HepG2 (cell line): ENCODE results near the gene NOP9. TPM values are rescaled to one million over a fixed set of nuclear protein-coding genes. Genes with fewer than 3 reads are reported as not detected.

Experiments used
- ATAC-seq: fragments of 200-7000 bp; cut with Tn5 transposase; 3 replicates; pipeline ENCODE4 v1.9.1; 2020; ENCODE audit warnings: mild to moderate bottlenecking, moderate library complexity
- BruUV-seq: library from RNA; stranded (reverse); fragments of 400-500 nt; replicated peaks from 2 replicates; lab custom pipeline; 2021; lab: Mats Ljungman, UMichigan
- CTCF ChIA-PET: fragments of 300-600 bp; formaldehyde crosslinking; extraction: SDS; loops from one replicate; lab custom pipeline; 2021; ENCODE audit warnings: low total read pairs, inconsistent platforms, low intra/inter-chr PET ratio; lab: Yijun Ruan, JAX
- POLR2A ChIA-PET: fragments of 350-600 bp; sonication (Branson Sonifier 250); formaldehyde crosslinking; loops from one replicate; lab custom pipeline; 2020; ENCODE audit warnings: antibody characterized with exemption, inconsistent platforms; lab: Yijun Ruan, JAX
- DNase-seq: peaks from one replicate; pipeline ENCODE4 v3.0.0-alpha.2; 2015; ENCODE audit warnings: low spot score
- FAIRE-seq: peaks from 3 replicates; lab custom pipeline; 2011; peaks lifted over from hg19 to GRCh38; lab: Jason Lieb, UNC
- H2AFZ ChIP-seq: one replicate; pipeline ENCODE4 v1.6.1; 2011; ENCODE audit warnings: low read length, inconsistent platforms
- H3K27ac ChIP-seq: fragments of 300-600 bp; 3 replicates; pipeline ENCODE4 v1.8.0; 2011; ENCODE audit warnings: mixed run types, mild to moderate bottlenecking, mixed read lengths, low read length, inconsistent platforms; ENCODE audit not compliant: insufficient read depth; ENCODE audit errors: extremely low read length
- H3K27me3 ChIP-seq, 2 experiments: fragments of 200-600 bp in 1 of 2; 2 replicates in 1 of 2; 3 replicates in 1 of 2; pipeline versions ENCODE4 v1.6.0 to v1.8.0; 2011; ENCODE audit warnings: low read length in 2 of 2, mild to moderate bottlenecking in 2 of 2, moderate library complexity in 2 of 2, inconsistent platforms in 1 of 2; ENCODE audit not compliant: insufficient read depth in 2 of 2, control insufficient read depth in 1 of 2
- H3K36me3 ChIP-seq, 2 experiments: fragments of 200-600 bp in 1 of 2; replicated peaks in 1 of 2; 2 replicates in 1 of 2; 3 replicates in 1 of 2; pipeline versions ENCODE4 v1.5.1 to v1.8.0; 2011; ENCODE audit warnings: low read length in 2 of 2, inconsistent platforms in 1 of 2; ENCODE audit not compliant: insufficient read depth in 2 of 2, control insufficient read depth in 1 of 2
- H3K4me1 ChIP-seq: 2 replicates; pipeline ENCODE4 v1.5.1; 2012; ENCODE audit warnings: low read length, inconsistent platforms; ENCODE audit not compliant: insufficient read depth
- H3K4me2 ChIP-seq: 2 replicates; pipeline ENCODE4 v1.6.0; 2011; ENCODE audit warnings: low read depth, low read length, inconsistent platforms
- H3K4me3 ChIP-seq, 3 experiments: fragments of 200-600 bp in 1 of 3; sonication (generic), shearing (Covaris generic) in 1 of 3; replicated peaks in 1 of 3; 2 replicates each; pipeline ENCODE4 v1.5.1; 2011 to 2016; ENCODE audit warnings: low read length in 3 of 3, inconsistent platforms in 2 of 3, low read depth in 2 of 3, mild to moderate bottlenecking in 2 of 3, control low read depth in 1 of 3, mixed read lengths in 1 of 3; ENCODE audit not compliant: insufficient read depth in 1 of 3
- H3K79me2 ChIP-seq: one replicate; pipeline ENCODE4 v1.6.1; 2011; ENCODE audit warnings: low read length, inconsistent platforms; ENCODE audit not compliant: insufficient read depth
- H3K9ac ChIP-seq: 2 replicates; pipeline ENCODE4 v1.6.0; 2011; ENCODE audit warnings: mild to moderate bottlenecking, low read depth, low read length, inconsistent platforms; ENCODE audit not compliant: insufficient read depth
- H3K9me3 ChIP-seq: 2 replicates; pipeline ENCODE4 v1.5.1; 2012; ENCODE audit warnings: mild to moderate bottlenecking, low read length
- H4K20me1 ChIP-seq: 2 replicates; pipeline ENCODE4 v1.6.0; 2011; ENCODE audit warnings: inconsistent platforms, mild to moderate bottlenecking, low read length, moderate library complexity; ENCODE audit not compliant: insufficient read depth
- HNF1B ChIP-seq: sonication (generic); formaldehyde crosslinking; IDR thresholded peaks from 2 replicates; pipeline ENCODE4 v1.5.1; 2020; ENCODE audit warnings: mild to moderate bottlenecking, moderate library complexity, missing genetic modification reagents
- HNRNPH1 ChIP-seq: fragments of 200-400 bp; formaldehyde crosslinking; optimal IDR thresholded peaks from 2 replicates; pipeline ENCODE3; 2017; ENCODE audit warnings: mild to moderate bottlenecking, low read depth, low read length
- HOXA9 ChIP-seq: sonication (generic); formaldehyde crosslinking; IDR thresholded peaks from 2 replicates; pipeline ENCODE4 v1.8.1; 2022; ENCODE audit warnings: missing genetic modification reagents, mild to moderate bottlenecking, moderate library complexity, borderline replicate concordance
- ISL2 ChIP-seq: sonication (generic); formaldehyde crosslinking; IDR thresholded peaks from 2 replicates; pipeline ENCODE4 v1.5.0; 2020; ENCODE audit warnings: missing genetic modification reagents
- SALL2 ChIP-seq: sonication (generic); formaldehyde crosslinking; IDR thresholded peaks from 2 replicates; pipeline ENCODE4 v1.8.1; 2023; ENCODE audit warnings: mild to moderate bottlenecking, missing genetic modification reagents, inconsistent platforms
- SP4 ChIP-seq: sonication (generic); formaldehyde crosslinking; IDR thresholded peaks from 2 replicates; pipeline ENCODE4 v1.8.1; 2023; ENCODE audit warnings: mild to moderate bottlenecking, missing genetic modification reagents
- ZFP41 ChIP-seq: sonication (generic); formaldehyde crosslinking; IDR thresholded peaks from 2 replicates; pipeline ENCODE4 v1.4.0; 2020; ENCODE audit warnings: mild to moderate bottlenecking, missing genetic modification reagents, borderline replicate concordance
- ZNF205 ChIP-seq: IDR thresholded peaks from 2 replicates; pipeline ENCODE4 v1.6.1; 2018; ENCODE audit warnings: missing biosample characterization, missing genetic modification reagents
- ZNF280B ChIP-seq: sonication (generic); formaldehyde crosslinking; IDR thresholded peaks from 2 replicates; pipeline ENCODE4 v1.5.0; 2020; ENCODE audit warnings: missing genetic modification reagents, mild to moderate bottlenecking, borderline replicate concordance
- ZNF441 ChIP-seq: sonication (generic); formaldehyde crosslinking; IDR thresholded peaks from 2 replicates; pipeline ENCODE4 v1.7.0; 2021; ENCODE audit warnings: missing genetic modification reagents, borderline replicate concordance
- ZNF777 ChIP-seq: sonication (generic); formaldehyde crosslinking; IDR thresholded peaks from 2 replicates; pipeline ENCODE4 v1.4.0; 2020; ENCODE audit warnings: missing genetic modification reagents
- WGBS: methylation state at CpG from one replicate; pipeline ENCODE4 v1.1.6; 2017; ENCODE audit warnings: low lambda C conversion rate; 5-methylcytosine and 5-hydroxymethylcytosine counted together
- in situ Hi-C: cut with HindIII; loops from 2 replicates; pipeline ENCODE4 v1.10.0; 2017; ENCODE audit warnings: low pct_unique_long_range_greater_than_20kb; ENCODE audit not compliant: extremely low pct_ligation_motif_present
- intact Hi-C: fragments of 100-400 bp; cut with micrococcal nuclease; formaldehyde crosslinking; loops from one replicate; pipeline ENCODE4 v1.10.0; 2022; ENCODE audit not compliant: unreplicated experiment
- polyA plus RNA-seq, 8 experiments: library from polyadenylated mRNA; depleted of rRNA in 3 of 8; stranded (reverse) in 7 of 8; unstranded in 1 of 8; fragments of >200 nt; fragmentation: Illumina TruSeq in 4 of 8; extraction: Trizol in 4 of 8; gene quantifications; 2 replicates each; pipeline versions ENCODE4 v1.2.1 to v1.2.3, GENCODE V29; 2011 to 2016; ENCODE audit warnings: low read depth in 4 of 8, missing spikeins in 1 of 8, mixed read lengths in 1 of 8; ENCODE audit not compliant: insufficient read depth in 1 of 8
- total RNA-seq, 5 experiments: library from RNA; depleted of rRNA; stranded (reverse); fragments of >200 nt; fragmentation: Illumina TruSeq; extraction: Trizol; gene quantifications; 2 replicates each; pipeline ENCODE4 v1.2.3, GENCODE V29; 2016; ENCODE audit warnings: low read depth in 1 of 5
- TF ChIP-seq, protein P1 (sequence below): sonication (generic); formaldehyde crosslinking; IDR thresholded peaks from 2 replicates; pipeline ENCODE4 v1.5.1; 2020; ENCODE audit warnings: mild to moderate bottlenecking, missing genetic modification reagents, moderate library complexity
- TF ChIP-seq, protein P2 (sequence below): sonication (generic); formaldehyde crosslinking; IDR thresholded peaks from 2 replicates; pipeline ENCODE4 v1.8.1; 2023; ENCODE audit warnings: mild to moderate bottlenecking, missing genetic modification reagents

Gene NOP9
- total and polyA plus RNA-seq, 2 of the 13 experiments (the other 11 are each of a cell fraction or from before 2014, with no cell fraction given), result 24.5 to 61.6 TPM

GRCh38 chr14:24307156-24307574, 7.5 kb downstream of the NOP9 start:
- H4K20me1 ChIP-seq, result no peaks in the 10 kb centered on the region
- no peaks in the 10 kb centered on the region; a peak in 1 of 5 replicates for H3K27me3 ChIP-seq
- H3K4me3 ChIP-seq, result peak overlapping the region; percentile 44 to 73 (median 56)
- DNase-seq (no peak), ATAC-seq (peak; percentile 3), FAIRE-seq (no peak)
- H3K4me1 ChIP-seq, result peaks cover 48% of the 10 kb centered on the region
- in situ Hi-C loops, result no loop called here
- 42% methylated on average over 11 of the region's 11 CpGs for WGBS
- peak overlapping the region; percentile 92 for H3K4me2 ChIP-seq
- H2AFZ ChIP-seq, result no peak overlapping the region
- ChIA-PET POLR2A (interaction anchor here (0.8 to 24.7 kb wide), 39 partner anchors 9 to 1005 kb away, joined by 3 to 850 read pairs (median 9); partner anchors contain the start of genes CBLN3, CHMP4A, DCAF11 and DHRS1), CTCF (interaction anchor here (0.6 to 3.4 kb wide), 6 partner anchors 9 to 742 kb away, joined by 3 to 45 read pairs (median 6); partner anchors contain the start of genes DHRS1, MDP1, NOP9 and TINF2)
- peak overlapping the region; percentile 86 for H3K9ac ChIP-seq
- peaks cover 9% of the 10 kb centered on the region for H3K79me2 ChIP-seq
- H3K9me3 ChIP-seq, result no peaks in the 10 kb centered on the region
- BruUV-seq, result TSS peak; percentile 74
- H3K27ac ChIP-seq, result peak overlapping the region; percentile 90
- peaks cover 42 to 49% of the 10 kb centered on the region in 2 experiments for H3K36me3 ChIP-seq
- intact Hi-C loops, result loop anchor here (1.0 kb wide), 1 partner anchor 8 kb away; the partner anchor contains the start of genes DHRS1 and NOP9
- peak; percentile 6 for TF ChIP-seq HNRNPH1
- no peak for TF ChIP-seq ISL2 (CRISPR knock-in tag)
- TF ChIP-seq ZFP41 (CRISPR knock-in tag), result no peak; the same call in 1 of the 2 replicates
- TF ChIP-seq ZNF441 (CRISPR knock-in tag), result 0 out of 2 replicates have a peak, but pooled peaks have one; percentile 21
- TF ChIP-seq HOXA9 (CRISPR knock-in tag), result no peak
- TF ChIP-seq SP4 (CRISPR knock-in tag), result no peak; the same call in 1 of the 2 replicates
- TF ChIP-seq SALL2 (CRISPR knock-in tag), result 0 out of 2 replicates have a peak, but pooled peaks have one; percentile 59
- TF ChIP-seq, protein P1, sequence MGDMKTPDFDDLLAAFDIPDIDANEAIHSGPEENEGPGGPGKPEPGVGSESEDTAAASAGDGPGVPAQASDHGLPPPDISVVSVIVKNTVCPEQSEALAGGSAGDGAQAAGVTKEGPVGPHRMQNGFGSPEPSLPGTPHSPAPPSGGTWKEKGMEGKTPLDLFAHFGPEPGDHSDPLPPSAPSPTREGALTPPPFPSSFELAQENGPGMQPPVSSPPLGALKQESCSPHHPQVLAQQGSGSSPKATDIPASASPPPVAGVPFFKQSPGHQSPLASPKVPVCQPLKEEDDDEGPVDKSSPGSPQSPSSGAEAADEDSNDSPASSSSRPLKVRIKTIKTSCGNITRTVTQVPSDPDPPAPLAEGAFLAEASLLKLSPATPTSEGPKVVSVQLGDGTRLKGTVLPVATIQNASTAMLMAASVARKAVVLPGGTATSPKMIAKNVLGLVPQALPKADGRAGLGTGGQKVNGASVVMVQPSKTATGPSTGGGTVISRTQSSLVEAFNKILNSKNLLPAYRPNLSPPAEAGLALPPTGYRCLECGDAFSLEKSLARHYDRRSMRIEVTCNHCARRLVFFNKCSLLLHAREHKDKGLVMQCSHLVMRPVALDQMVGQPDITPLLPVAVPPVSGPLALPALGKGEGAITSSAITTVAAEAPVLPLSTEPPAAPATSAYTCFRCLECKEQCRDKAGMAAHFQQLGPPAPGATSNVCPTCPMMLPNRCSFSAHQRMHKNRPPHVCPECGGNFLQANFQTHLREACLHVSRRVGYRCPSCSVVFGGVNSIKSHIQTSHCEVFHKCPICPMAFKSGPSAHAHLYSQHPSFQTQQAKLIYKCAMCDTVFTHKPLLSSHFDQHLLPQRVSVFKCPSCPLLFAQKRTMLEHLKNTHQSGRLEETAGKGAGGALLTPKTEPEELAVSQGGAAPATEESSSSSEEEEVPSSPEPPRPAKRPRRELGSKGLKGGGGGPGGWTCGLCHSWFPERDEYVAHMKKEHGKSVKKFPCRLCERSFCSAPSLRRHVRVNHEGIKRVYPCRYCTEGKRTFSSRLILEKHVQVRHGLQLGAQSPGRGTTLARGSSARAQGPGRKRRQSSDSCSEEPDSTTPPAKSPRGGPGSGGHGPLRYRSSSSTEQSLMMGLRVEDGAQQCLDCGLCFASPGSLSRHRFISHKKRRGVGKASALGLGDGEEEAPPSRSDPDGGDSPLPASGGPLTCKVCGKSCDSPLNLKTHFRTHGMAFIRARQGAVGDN (CRISPR knock-in tag), result peak; percentile 89
- TF ChIP-seq ZNF777 (CRISPR knock-in tag), result 0 out of 2 replicates have a peak, but pooled peaks have one; percentile 41
- 0 out of 2 replicates have a peak, but pooled peaks have one; percentile 13 for TF ChIP-seq ZNF280B
- TF ChIP-seq HNF1B, result no peak
- peak; percentile 24; the same call in 1 of the 2 replicates for TF ChIP-seq ZNF205
- TF ChIP-seq, protein P2, sequence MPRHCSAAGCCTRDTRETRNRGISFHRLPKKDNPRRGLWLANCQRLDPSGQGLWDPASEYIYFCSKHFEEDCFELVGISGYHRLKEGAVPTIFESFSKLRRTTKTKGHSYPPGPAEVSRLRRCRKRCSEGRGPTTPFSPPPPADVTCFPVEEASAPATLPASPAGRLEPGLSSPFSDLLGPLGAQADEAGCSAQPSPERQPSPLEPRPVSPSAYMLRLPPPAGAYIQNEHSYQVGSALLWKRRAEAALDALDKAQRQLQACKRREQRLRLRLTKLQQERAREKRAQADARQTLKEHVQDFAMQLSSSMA (CRISPR knock-in tag), result no peak
